HEK293T (cell line): ENCODE measurements around the gene HTR2B.

Experiments used
- ARNT ChIP-seq: fragments of 450-650 bp; IDR thresholded peaks from 2 replicates; pipeline ENCODE4 v1.6.1; 2017; ENCODE audit warnings: mild to moderate bottlenecking
- CTBP1 ChIP-seq: fragments of 450-650 bp; IDR thresholded peaks from 2 replicates; pipeline ENCODE4 v1.6.1; 2016; ENCODE audit warnings: borderline replicate concordance
- ELF4 ChIP-seq: fragments of 450-650 bp; IDR thresholded peaks from 2 replicates; pipeline ENCODE4 v1.6.1; 2017; ENCODE audit warnings: antibody characterized with exemption
- FOXA1 ChIP-seq: fragments of 450-650 bp; IDR thresholded peaks from 2 replicates; pipeline ENCODE4 v1.6.1; 2016; ENCODE audit warnings: mild to moderate bottlenecking
- FOXK2 ChIP-seq: fragments of 450-650 bp; IDR thresholded peaks from 2 replicates; pipeline ENCODE4 v1.6.1; 2016; ENCODE audit warnings: mild to moderate bottlenecking
- FOXM1 ChIP-seq: fragments of 450-650 bp; IDR thresholded peaks from 2 replicates; pipeline ENCODE4 v1.6.1; 2017; ENCODE audit warnings: mild to moderate bottlenecking, borderline replicate concordance
- HDGF ChIP-seq: fragments of 450-650 bp; IDR thresholded peaks from 2 replicates; pipeline ENCODE4 v1.6.1; 2017; ENCODE audit warnings: antibody characterized with exemption, borderline replicate concordance
- LEF1 ChIP-seq: fragments of 450-650 bp; IDR thresholded peaks from 2 replicates; pipeline ENCODE4 v1.6.1; 2017; ENCODE audit warnings: mild to moderate bottlenecking, borderline replicate concordance
- SP1 ChIP-seq: fragments of 450-650 bp; IDR thresholded peaks from 2 replicates; pipeline ENCODE4 v1.6.1; 2017
- SUZ12 ChIP-seq: fragments of 450-650 bp; IDR thresholded peaks from 2 replicates; pipeline ENCODE4 v1.6.1; 2016; ENCODE audit warnings: mild to moderate bottlenecking
- TARDBP ChIP-seq: fragments of 450-650 bp; IDR thresholded peaks from 2 replicates; pipeline ENCODE4 v1.6.1; 2016
- TF ChIP-seq, protein P1 (sequence below): fragments of 450-650 bp; IDR thresholded peaks from 2 replicates; pipeline ENCODE4 v1.6.1; 2016

DNA sequence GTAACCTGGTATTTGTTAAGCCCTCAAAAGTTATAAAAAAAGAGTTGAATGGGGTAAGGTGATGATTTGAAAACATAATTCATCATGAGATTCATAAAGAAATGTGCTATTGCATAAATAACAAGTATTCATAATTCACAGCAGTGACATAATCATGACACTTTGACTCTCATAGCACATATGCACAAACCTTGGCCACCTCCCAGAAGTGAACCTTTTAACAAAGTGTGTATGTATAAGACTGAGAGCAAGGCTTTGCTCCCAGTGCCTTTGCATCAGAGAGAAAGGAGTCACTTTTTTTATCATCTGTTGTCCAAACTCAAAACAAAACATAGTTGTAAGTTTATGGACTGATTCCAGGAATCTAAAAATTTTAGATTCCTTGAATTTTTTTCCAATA lies 15.0 kb upstream of the HTR2B start:
- TF ChIP-seq TARDBP (no peak), HDGF (no peak), ELF4 (no peak), FOXA1 (no peak), SUZ12 (no peak), FOXK2 (no peak), FOXM1 (no peak), LEF1 (no peak), ARNT (no peak), SP1 (no peak), CTBP1 (no peak)
- TF ChIP-seq, protein P1, sequence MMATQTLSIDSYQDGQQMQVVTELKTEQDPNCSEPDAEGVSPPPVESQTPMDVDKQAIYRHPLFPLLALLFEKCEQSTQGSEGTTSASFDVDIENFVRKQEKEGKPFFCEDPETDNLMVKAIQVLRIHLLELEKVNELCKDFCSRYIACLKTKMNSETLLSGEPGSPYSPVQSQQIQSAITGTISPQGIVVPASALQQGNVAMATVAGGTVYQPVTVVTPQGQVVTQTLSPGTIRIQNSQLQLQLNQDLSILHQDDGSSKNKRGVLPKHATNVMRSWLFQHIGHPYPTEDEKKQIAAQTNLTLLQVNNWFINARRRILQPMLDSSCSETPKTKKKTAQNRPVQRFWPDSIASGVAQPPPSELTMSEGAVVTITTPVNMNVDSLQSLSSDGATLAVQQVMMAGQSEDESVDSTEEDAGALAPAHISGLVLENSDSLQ: no peak
